Measurements from ENCODE around the gene PQBP1.

PQBP1 gene

GRCh38 chrX:48893556-48894348, 4.0 kb upstream of the PQBP1 start:
- no peaks in the 10 kb centered on the region for H3K4me1 ChIP-seq
- no peaks in the 10 kb centered on the region for H3K27me3 ChIP-seq
- H3K9me3 ChIP-seq, result no peaks in the 10 kb centered on the region
- DNase-seq, result no peak
- TF ChIP-seq CTCF (IDR thresholded peaks at IDR 0.05; ENCODE audit: low read depth, low read length), result no peak
- no peaks in the 10 kb centered on the region for H3K36me3 ChIP-seq
- H3K4me3 ChIP-seq (ENCODE audit: low read depth, low read length), result no peak overlapping the region

GRCh38 chrX:48894891-48895290, 2.8 kb upstream of the PQBP1 start:
- TF ChIP-seq CTCF (IDR thresholded peaks at IDR 0.05; ENCODE audit: low read depth, low read length), result no peak
- H3K4me3 ChIP-seq (ENCODE audit: low read depth, low read length), result no peak overlapping the region
- no peaks in the 10 kb centered on the region for H3K36me3 ChIP-seq
- H3K4me1 ChIP-seq, result no peaks in the 10 kb centered on the region
- H3K27me3 ChIP-seq, result no peaks in the 10 kb centered on the region
- H3K9me3 ChIP-seq, result no peaks in the 10 kb centered on the region
- no peak for DNase-seq

- H3K27me3 ChIP-seq, result no peaks in the 10 kb centered on the region
- TF ChIP-seq CTCF (IDR thresholded peaks at IDR 0.05; ENCODE audit: low read depth, low read length), result no peak
- no peaks in the 10 kb centered on the region for H3K9me3 ChIP-seq
- H3K4me1 ChIP-seq, result no peaks in the 10 kb centered on the region
- DNase-seq, result no peak
- 0 out of 2 replicates have a peak, but pooled peaks cover 7% of the 10 kb centered on the region for H3K36me3 ChIP-seq
- H3K4me3 ChIP-seq (ENCODE audit: low read depth, low read length), result peak overlapping the region; percentile 89
Measured at GRCh38 chrX:48896611-48897011, 1.1 kb upstream of the PQBP1 start.

- DNase-seq, result peak; percentile 84
- H3K9me3 ChIP-seq, result no peaks in the 10 kb centered on the region
- no peaks in the 10 kb centered on the region for H3K27me3 ChIP-seq
- H3K4me1 ChIP-seq, result no peaks in the 10 kb centered on the region
- peak overlapping the region; percentile 89 for H3K4me3 ChIP-seq (ENCODE audit: low read depth, low read length)
- no peak for TF ChIP-seq CTCF (IDR thresholded peaks at IDR 0.05; ENCODE audit: low read depth, low read length)
- H3K36me3 ChIP-seq, result peaks cover 9% of the 10 kb centered on the region; the same call in 1 of the 2 replicates
Measured at GRCh38 chrX:48897157-48897624, 539 bp upstream of the PQBP1 start.

GRCh38 chrX:48899078-48899410, 1.3 kb downstream of the PQBP1 start:
- H3K27me3 ChIP-seq, result no peaks in the 10 kb centered on the region
- H3K4me3 ChIP-seq (ENCODE audit: low read depth, low read length), result no peak overlapping the region; the same call in 1 of the 2 replicates
- H3K4me1 ChIP-seq, result no peaks in the 10 kb centered on the region
- TF ChIP-seq CTCF (IDR thresholded peaks at IDR 0.05; ENCODE audit: low read depth, low read length), result no peak
- no peaks in the 10 kb centered on the region for H3K9me3 ChIP-seq
- peaks cover 13% of the 10 kb centered on the region for H3K36me3 ChIP-seq
- DNase-seq, result no peak

- no peak for TF ChIP-seq CTCF (IDR thresholded peaks at IDR 0.05; ENCODE audit: low read depth, low read length)
- no peaks in the 10 kb centered on the region for H3K4me1 ChIP-seq
- no peak overlapping the region for H3K4me3 ChIP-seq (ENCODE audit: low read depth, low read length)
- DNase-seq, result no peak
- peaks cover 13% of the 10 kb centered on the region for H3K36me3 ChIP-seq
- H3K9me3 ChIP-seq, result no peaks in the 10 kb centered on the region
- H3K27me3 ChIP-seq, result no peaks in the 10 kb centered on the region
Measured at GRCh38 chrX:48901069-48901468, 3.3 kb downstream of the PQBP1 start.

Data from BE2C (cell line).